Measurements from ENCODE around the gene TAGAP. TPM values are rescaled to one million over a fixed set of nuclear protein-coding genes. Genes with fewer than 3 reads are reported as not detected.
A peak's percentile ranks its signal among the peaks of the same experiment; 100 is the strongest.
"Not testable (repeated sequence)": the region's sequence is repeated elsewhere in the genome, so short reads cannot be mapped to it uniquely, and the experiment has no call there.

Gene TAGAP
- total RNA-seq, 6 donors from 2014 or later: 7.8 to 19.3 (median 8.8) TPM

DNA sequence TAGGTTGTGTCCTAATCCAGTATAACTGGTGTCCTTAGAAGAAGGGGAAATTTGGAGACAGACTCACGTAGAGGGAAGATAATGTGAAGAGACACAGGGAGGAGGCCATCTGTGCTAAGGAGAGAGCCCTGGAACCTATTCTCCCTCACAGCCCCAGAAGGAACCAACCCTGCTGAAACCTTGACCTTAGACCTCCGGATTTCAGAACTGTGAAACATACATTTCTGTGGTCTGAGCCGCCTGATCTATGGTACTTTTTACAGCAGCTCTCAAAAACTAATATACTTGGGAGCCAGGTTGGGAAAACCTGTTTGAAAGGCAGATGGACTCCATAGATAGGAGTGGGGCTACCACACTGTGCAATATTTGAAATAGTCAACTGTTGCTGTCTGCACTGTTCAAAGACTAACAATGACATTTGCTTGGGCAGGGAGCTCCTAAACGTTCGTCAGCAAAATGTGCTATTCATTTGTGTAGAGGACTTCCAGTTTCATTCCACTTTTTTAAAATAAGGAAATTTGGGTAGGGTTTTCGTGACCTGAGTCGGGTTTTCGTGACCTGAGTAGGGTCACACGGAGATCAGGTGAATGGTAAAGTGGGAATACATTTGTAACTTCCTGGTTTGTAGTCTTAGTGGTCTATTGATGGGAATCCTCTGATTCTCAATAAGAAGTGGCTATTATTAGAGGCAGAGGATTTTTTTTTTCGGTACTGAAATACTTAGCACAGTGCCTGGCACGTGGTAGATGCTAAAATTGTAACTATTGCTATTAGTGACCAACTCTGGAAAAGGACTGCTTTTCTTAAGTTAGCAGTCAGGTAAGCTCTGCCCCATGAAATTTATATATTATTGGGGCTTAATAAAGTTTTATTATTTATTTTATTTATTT lies 11.4 kb downstream of the TAGAP start:
- no peak overlapping the region for H3K27ac ChIP-seq
- no peaks in the 10 kb centered on the region for H3K4me1 ChIP-seq
- 77 to 85% methylated on average over 11 of the region's 11 CpGs for WGBS, 2 donors
- DNase-seq (no peak), ATAC-seq (ENCODE audit: low FRiP score in 2 of 2) (no peak)
- TF ChIP-seq POLR2A (IDR thresholded peaks at IDR 0.05) (no peak), POLR2AphosphoS5 (IDR thresholded peaks at IDR 0.05) (no peak), EP300 (IDR thresholded peaks at IDR 0.05) (no peak)
- TF ChIP-seq, protein P1, sequence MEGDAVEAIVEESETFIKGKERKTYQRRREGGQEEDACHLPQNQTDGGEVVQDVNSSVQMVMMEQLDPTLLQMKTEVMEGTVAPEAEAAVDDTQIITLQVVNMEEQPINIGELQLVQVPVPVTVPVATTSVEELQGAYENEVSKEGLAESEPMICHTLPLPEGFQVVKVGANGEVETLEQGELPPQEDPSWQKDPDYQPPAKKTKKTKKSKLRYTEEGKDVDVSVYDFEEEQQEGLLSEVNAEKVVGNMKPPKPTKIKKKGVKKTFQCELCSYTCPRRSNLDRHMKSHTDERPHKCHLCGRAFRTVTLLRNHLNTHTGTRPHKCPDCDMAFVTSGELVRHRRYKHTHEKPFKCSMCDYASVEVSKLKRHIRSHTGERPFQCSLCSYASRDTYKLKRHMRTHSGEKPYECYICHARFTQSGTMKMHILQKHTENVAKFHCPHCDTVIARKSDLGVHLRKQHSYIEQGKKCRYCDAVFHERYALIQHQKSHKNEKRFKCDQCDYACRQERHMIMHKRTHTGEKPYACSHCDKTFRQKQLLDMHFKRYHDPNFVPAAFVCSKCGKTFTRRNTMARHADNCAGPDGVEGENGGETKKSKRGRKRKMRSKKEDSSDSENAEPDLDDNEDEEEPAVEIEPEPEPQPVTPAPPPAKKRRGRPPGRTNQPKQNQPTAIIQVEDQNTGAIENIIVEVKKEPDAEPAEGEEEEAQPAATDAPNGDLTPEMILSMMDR (IDR thresholded peaks at IDR 0.05): no peak
- H3K36me3 ChIP-seq: peaks cover 0 to 20% (median 5%) of the 10 kb centered on the region in 4 donors
- no peaks in the 10 kb centered on the region for H3K27me3 ChIP-seq
- H3K9me3 ChIP-seq: no peaks in the 10 kb centered on the region
- no peak overlapping the region for H3K4me3 ChIP-seq

DNA sequence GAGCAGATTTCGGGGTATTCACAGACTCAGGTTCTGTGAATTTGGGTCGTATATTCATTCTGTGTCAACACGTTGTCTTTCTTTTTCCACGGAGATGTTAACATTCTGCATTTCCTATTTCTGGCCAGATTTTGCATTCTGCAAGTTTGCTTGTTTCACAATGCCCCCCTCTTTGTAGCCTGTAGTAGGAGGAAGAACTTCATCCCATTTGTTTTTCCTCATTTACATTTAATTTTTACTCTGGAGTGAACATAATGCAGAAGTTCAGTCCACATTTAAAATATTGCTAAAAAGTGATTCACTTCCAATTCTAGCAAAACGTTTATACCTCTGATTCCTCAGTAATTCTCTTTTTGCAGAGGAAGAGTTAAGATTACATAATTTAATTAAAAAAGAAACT lies 12.9 kb downstream of the TAGAP start:
- Histone ChIP-seq H3K9me3 (no peaks in the 10 kb centered on the region), H3K36me3 (peaks cover 0 to 11% (median 4%) of the 10 kb centered on the region in 4 donors), H3K27me3 (no peaks in the 10 kb centered on the region), H3K27ac (peak overlapping the region in 1 of 4 donors; percentile 5), H3K4me1 (no peaks in the 10 kb centered on the region), H3K4me3 (no peak overlapping the region)
- DNase-seq (no peak), ATAC-seq (ENCODE audit: low FRiP score in 2 of 2) (no peak)
- TF ChIP-seq, protein P1 (IDR thresholded peaks at IDR 0.05): no peak
- TF ChIP-seq EP300 (IDR thresholded peaks at IDR 0.05): no peak
- TF ChIP-seq POLR2AphosphoS5 (IDR thresholded peaks at IDR 0.05): no peak
- 48 to 72% methylated on average over 5 of the region's 5 CpGs for WGBS, 2 donors

DNA sequence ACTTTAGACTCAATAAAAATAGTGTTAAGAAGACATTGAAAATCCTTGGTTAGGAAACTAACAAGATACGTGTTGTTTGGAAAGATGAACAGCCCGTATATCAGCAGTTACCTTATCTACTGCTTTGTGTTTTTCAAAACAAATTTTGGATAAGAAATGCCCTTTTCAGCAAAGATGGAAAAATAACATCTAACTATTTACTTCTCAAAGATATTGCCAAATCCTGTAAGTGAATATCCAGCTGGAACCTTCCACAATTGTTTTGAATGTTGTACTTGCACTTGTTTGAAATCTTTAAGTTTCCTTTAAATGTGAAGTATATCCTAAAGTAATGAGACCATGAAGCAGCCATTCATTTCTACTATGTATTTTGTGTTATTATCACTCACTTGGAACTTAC lies 14.6 kb downstream of the TAGAP start:
- Histone ChIP-seq H3K4me3 (no peak overlapping the region), H3K4me1 (no peaks in the 10 kb centered on the region), H3K27ac (no peak overlapping the region), H3K36me3 (no peaks in the 10 kb centered on the region), H3K9me3 (peaks cover 0 to 5% (median 3%) of the 10 kb centered on the region in 4 donors), H3K27me3 (no peaks in the 10 kb centered on the region)
- DNase-seq (no peak), ATAC-seq (ENCODE audit: low FRiP score in 2 of 2) (no peak)
- no peak for TF ChIP-seq POLR2A (IDR thresholded peaks at IDR 0.05)
- TF ChIP-seq EP300 (IDR thresholded peaks at IDR 0.05): no peak
- TF ChIP-seq, protein P1 (IDR thresholded peaks at IDR 0.05): no peak
- no peak for TF ChIP-seq POLR2AphosphoS5 (IDR thresholded peaks at IDR 0.05)
- 89 to 91% methylated on average over 2 of the region's 2 CpGs for WGBS, 2 donors

DNA sequence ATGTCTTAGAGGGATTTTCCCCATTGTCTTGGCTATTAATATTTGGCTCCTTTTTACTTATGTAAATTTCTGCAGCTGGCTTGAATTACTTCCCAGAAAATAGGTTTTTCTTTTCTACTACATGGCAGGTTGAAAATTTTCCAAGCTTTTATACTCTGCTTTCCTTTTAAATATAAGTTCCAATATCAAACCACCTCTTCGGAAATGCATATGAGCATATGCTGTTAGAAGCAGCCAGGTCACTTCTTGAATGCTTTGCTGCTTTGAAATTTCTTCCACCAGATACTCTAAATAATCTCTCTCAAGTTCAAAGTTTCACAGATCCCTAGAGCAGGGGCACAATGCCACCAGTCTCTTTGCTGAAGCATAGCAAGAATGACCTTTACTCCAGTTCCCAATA lies 19.6 kb downstream of the TAGAP start:
- peaks cover 5 to 16% (median 7%) of the 10 kb centered on the region in 4 donors for H3K9me3 ChIP-seq
- not testable (repeated sequence) for DNase-seq; ATAC-seq (ENCODE audit: low FRiP score in 2 of 2); H3K27me3 ChIP-seq; H3K36me3 ChIP-seq; H3K4me1 ChIP-seq; H3K4me3 ChIP-seq; H3K27ac ChIP-seq
- WGBS, 2 donors: 100% methylated on average over 1 of the region's 1 CpG

DNA sequence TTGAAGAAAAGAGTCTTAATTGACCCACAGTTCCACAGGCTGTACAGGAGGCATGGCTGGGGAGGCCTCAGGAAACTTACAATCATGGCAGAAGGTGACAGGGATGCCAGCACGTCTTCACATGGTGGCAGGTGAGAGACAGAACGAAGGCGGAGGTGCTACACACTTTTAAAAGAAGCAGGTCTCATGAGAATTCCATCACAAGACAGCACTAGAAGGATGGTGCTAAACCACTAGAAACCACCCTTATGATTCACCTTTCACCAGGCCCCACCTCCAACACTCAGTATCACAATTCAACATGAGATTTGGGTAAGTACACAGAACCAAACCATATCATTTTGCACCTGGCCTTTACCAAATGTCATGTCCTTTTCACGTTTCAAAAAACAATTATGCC lies 20.9 kb downstream of the TAGAP start:
- H3K4me1 ChIP-seq: no peaks in the 10 kb centered on the region
- H3K9me3 ChIP-seq: peaks cover 5 to 16% (median 7%) of the 10 kb centered on the region in 4 donors
- DNase-seq (no peak), ATAC-seq (ENCODE audit: low FRiP score in 2 of 2) (no peak)
- H3K27me3 ChIP-seq: no peaks in the 10 kb centered on the region
- H3K27ac ChIP-seq: no peak overlapping the region
- no peak for TF ChIP-seq POLR2A (IDR thresholded peaks at IDR 0.05)
- 81 to 93% methylated on average over 4 of the region's 4 CpGs for WGBS, 2 donors
- no peaks in the 10 kb centered on the region for H3K36me3 ChIP-seq
- H3K4me3 ChIP-seq: no peak overlapping the region

DNA sequence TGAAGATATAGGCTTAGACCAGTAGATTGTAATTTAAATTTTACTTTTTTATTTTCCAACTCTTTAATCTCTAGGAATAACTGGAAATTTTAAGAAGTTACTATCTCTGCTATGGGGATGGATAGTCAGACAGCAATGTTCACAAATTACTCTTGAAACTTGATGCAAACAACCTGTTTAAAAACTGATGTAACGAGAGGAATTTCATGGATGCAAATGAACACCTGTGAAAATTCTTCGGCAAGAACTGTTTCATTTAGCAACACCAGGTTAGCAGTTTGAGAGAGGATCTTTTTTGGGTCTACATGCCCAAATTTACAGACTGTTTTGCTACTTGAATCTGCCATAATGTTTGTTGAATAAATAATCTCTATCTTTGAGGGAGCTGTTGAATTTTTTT lies 24.8 kb downstream of the TAGAP start:
- no peak for DNase-seq
- Histone ChIP-seq H3K27ac (no peak overlapping the region), H3K36me3 (no peaks in the 10 kb centered on the region), H3K4me3 (no peak overlapping the region), H3K4me1 (no peaks in the 10 kb centered on the region), H3K9me3 (peaks cover 1 to 9% (median 4%) of the 10 kb centered on the region in 4 donors), H3K27me3 (no peaks in the 10 kb centered on the region)
- 96 to 98% methylated on average over 2 of the region's 2 CpGs for whole genome bisulfite sequencing, 2 donors
- TF ChIP-seq POLR2AphosphoS5 (IDR thresholded peaks at IDR 0.05): no peak
- ATAC-seq (ENCODE audit: low FRiP score in 2 of 2): no peak
